OCI-LY7 (cell line): ENCODE results near the gene TPH2. TPM values are rescaled to one million over a fixed set of nuclear protein-coding genes. Genes with fewer than 3 reads are reported as not detected.

ENCODE experiments used
- BruUV-seq: library from RNA; stranded (reverse); fragments of 400-500 nt; replicated peaks from 2 replicates; lab custom pipeline; 2021; lab: Mats Ljungman, UMichigan
- CTCF ChIA-PET: fragments of 300-600 bp; sonication (Branson Sonifier 250); formaldehyde crosslinking; loops from one replicate; lab custom pipeline; 2022; ENCODE audit warnings: antibody characterized with exemption; ENCODE audit not compliant: unreplicated experiment; lab: Charles Lee
- POLR2A ChIA-PET: fragments of 300-600 bp; sonication (Branson Sonifier 250); formaldehyde crosslinking; loops from one replicate; lab custom pipeline; 2022; ENCODE audit warnings: antibody characterized with exemption; lab: Charles Lee
- DNase-seq: peaks from one replicate; pipeline ENCODE4 v3.0.0-alpha.2; 2015; ENCODE audit warnings: low spot score
- H2AFZ ChIP-seq: fragments of 200-600 bp; sonication (generic), shearing (Covaris generic); 2 replicates; pipeline ENCODE4 v1.6.1; 2014; ENCODE audit warnings: mild to moderate bottlenecking, antibody characterized with exemption, low read length, moderate library complexity
- H3K27ac ChIP-seq: fragments of 200-600 bp; sonication (generic); 2 replicates; pipeline ENCODE4 v1.5.1; 2014; ENCODE audit warnings: mixed run types, low read depth, mild to moderate bottlenecking, moderate library complexity, low read length, inconsistent platforms; ENCODE audit not compliant: poor library complexity, severe bottlenecking
- H3K36me3 ChIP-seq: fragments of 200-600 bp; sonication (generic); 2 replicates; pipeline ENCODE4 v1.6.1; 2014; ENCODE audit warnings: mild to moderate bottlenecking, antibody characterized with exemption, low read length, moderate library complexity, mixed read lengths; ENCODE audit not compliant: insufficient read depth
- H3K4me1 ChIP-seq: fragments of 200-600 bp; sonication (generic); 2 replicates; pipeline ENCODE4 v1.5.1; 2014; ENCODE audit warnings: mild to moderate bottlenecking, low read length; ENCODE audit not compliant: insufficient read depth, poor library complexity, severe bottlenecking
- H3K4me2 ChIP-seq: fragments of 200-600 bp; sonication (generic); 2 replicates; pipeline ENCODE4 v1.6.1; 2014; ENCODE audit warnings: mild to moderate bottlenecking, low read length
- H3K4me3 ChIP-seq: fragments of 200-600 bp; sonication (generic); 2 replicates; pipeline ENCODE4 v1.5.1; 2014; ENCODE audit warnings: mild to moderate bottlenecking, low read depth, low read length; ENCODE audit not compliant: poor library complexity, severe bottlenecking
- H3K79me2 ChIP-seq: fragments of 200-600 bp; sonication (generic); 2 replicates; pipeline ENCODE4 v1.6.1; 2016; ENCODE audit warnings: low read depth, mild to moderate bottlenecking, low read length, moderate library complexity, mixed read lengths; ENCODE audit not compliant: insufficient read depth
- H3K9me2 ChIP-seq: fragments of 200-600 bp; sonication (generic); 2 replicates; pipeline ENCODE4 v1.6.1; 2016; ENCODE audit warnings: mild to moderate bottlenecking, low read length, mixed read lengths; ENCODE audit not compliant: insufficient read depth
- H3K9me3 ChIP-seq: fragments of 200-600 bp; sonication (generic); 2 replicates; pipeline ENCODE4 v1.6.1; 2014; ENCODE audit warnings: mild to moderate bottlenecking, mixed run types, low read length, mixed read lengths
- H4K20me1 ChIP-seq: fragments of 200-600 bp; sonication (generic); 2 replicates; pipeline ENCODE4 v1.6.1; 2014; ENCODE audit warnings: mild to moderate bottlenecking, antibody characterized with exemption, low read length, moderate library complexity, mixed read lengths; ENCODE audit not compliant: insufficient read depth
- CTCF ChIP-seq: fragments of 200-600 bp; sonication (generic); conservative IDR thresholded peaks from 2 replicates; pipeline ENCODE4 v1.5.1; 2014; ENCODE audit warnings: mild to moderate bottlenecking, antibody characterized with exemption, low read length, moderate library complexity, mixed read lengths
- EZH2phosphoT487 ChIP-seq: fragments of 200-600 bp; sonication (generic); IDR thresholded peaks from 2 replicates; pipeline ENCODE4 v1.6.1; 2018; ENCODE audit warnings: low read depth, borderline replicate concordance, mild to moderate bottlenecking, mixed run types, antibody characterized with exemption, low read length, moderate library complexity, mixed read lengths
- intact Hi-C: fragments of 100-400 bp; cut with micrococcal nuclease; formaldehyde crosslinking; loops from one replicate; pipeline ENCODE4 v1.10.0; 2022; ENCODE audit not compliant: unreplicated experiment
- total RNA-seq, 2 experiments: library from RNA; depleted of rRNA in 1 of 2; stranded (reverse); fragments of >200 nt in 1 of 2; shearing (Covaris generic) in 1 of 2; gene quantifications; 2 replicates each; pipeline ENCODE4 v1.2.3, GENCODE V29; 2014 to 2022

Gene TPH2
- total RNA-seq, 2 experiments from 2014 or later, result not detected

DNA sequence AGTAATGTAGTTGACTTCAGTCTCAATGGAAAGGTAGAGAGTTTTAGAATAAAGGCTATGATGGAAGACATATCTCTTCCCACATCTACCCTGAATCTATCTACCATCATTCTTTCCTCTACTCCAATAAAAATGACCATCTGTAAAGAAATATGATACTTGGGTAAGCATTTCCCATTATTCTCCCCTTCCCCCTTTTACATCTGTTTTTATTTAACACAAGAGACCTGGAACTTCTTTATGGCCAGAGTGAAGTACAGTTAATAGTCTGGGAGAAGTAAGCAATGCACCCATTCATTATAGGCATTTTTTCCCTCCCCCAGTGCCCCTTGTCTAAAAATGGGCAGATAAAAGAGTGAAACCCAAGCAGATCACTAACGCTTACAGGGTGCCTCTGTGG, 6.5 kb downstream of the TPH2 start:
- TF ChIP-seq CTCF (no peak), EZH2phosphoT487 (no peak)
- Histone ChIP-seq H3K9me3 (no peaks in the 10 kb centered on the region), H2AFZ (no peak overlapping the region), H3K4me3 (no peak overlapping the region), H3K4me2 (no peak overlapping the region), H3K36me3 (no peaks in the 10 kb centered on the region), H3K4me1 (no peaks in the 10 kb centered on the region), H3K79me2 (no peaks in the 10 kb centered on the region), H4K20me1 (no peaks in the 10 kb centered on the region), H3K9me2 (no peaks in the 10 kb centered on the region), H3K27ac (no peak overlapping the region)
- ChIA-PET POLR2A (no interaction called here), CTCF (no interaction called here)
- intact Hi-C loops, result no loop called here
- DNase-seq, result no peak
- no TSS peak for BruUV-seq

- no peaks in the 10 kb centered on the region for H3K4me1 ChIP-seq
- H3K27ac ChIP-seq, result no peak overlapping the region
- no peaks in the 10 kb centered on the region for H3K36me3 ChIP-seq
- H3K4me2 ChIP-seq, result no peak overlapping the region
- DNase-seq, result no peak
- intact Hi-C loops, result no loop called here
- no peaks in the 10 kb centered on the region for H3K79me2 ChIP-seq
- no TSS peak for BruUV-seq
- TF ChIP-seq EZH2phosphoT487, result no peak
- no peak for TF ChIP-seq CTCF
- H2AFZ ChIP-seq, result no peak overlapping the region
- no peaks in the 10 kb centered on the region for H4K20me1 ChIP-seq
- no peak overlapping the region for H3K4me3 ChIP-seq
- ChIA-PET POLR2A (no interaction called here), CTCF (no interaction called here)
- no peaks in the 10 kb centered on the region for H3K9me2 ChIP-seq
- H3K9me3 ChIP-seq, result no peaks in the 10 kb centered on the region
Measured at GRCh38 chr12:71945883-71946282, 7.2 kb downstream of the TPH2 start.

GRCh38 chr12:71947645-71948105, 9.0 kb downstream of the TPH2 start:
- ChIA-PET POLR2A (interaction anchor here (0.6 kb wide), 1 partner anchor 9 kb away, joined by 3 read pairs; no protein-coding TSS in a partner anchor), CTCF (no interaction called here)
- BruUV-seq, result no TSS peak
- H3K4me2 ChIP-seq, result no peak overlapping the region
- H3K4me1 ChIP-seq, result no peaks in the 10 kb centered on the region
- H3K4me3 ChIP-seq, result no peak overlapping the region
- TF ChIP-seq EZH2phosphoT487 (no peak), CTCF (no peak)
- H3K36me3 ChIP-seq, result no peaks in the 10 kb centered on the region
- no peaks in the 10 kb centered on the region for H3K9me3 ChIP-seq
- H3K9me2 ChIP-seq, result no peaks in the 10 kb centered on the region
- no peaks in the 10 kb centered on the region for H4K20me1 ChIP-seq
- H3K79me2 ChIP-seq, result no peaks in the 10 kb centered on the region
- H3K27ac ChIP-seq, result no peak overlapping the region
- no peak for DNase-seq
- intact Hi-C loops, result no loop called here
- no peak overlapping the region for H2AFZ ChIP-seq
